ENCODE measurements around the gene WDR43.

WDR43 gene

GRCh38 chr2:28894470-28895188 lies at the start of gene WDR43:
Gene WDR43 (plus strand): TSS chr2:28894667. CDS start chr2:28894699, 32 bp downstream.
- peak; percentile 96 to 97 for DNase-seq (ENCODE audit: low read depth in 1 of 2, low spot score in 1 of 2)

GRCh38 chr2:28855193-28855592 lies 39.3 kb upstream of the WDR43 start:
- DNase-seq (ENCODE audit: low read depth in 1 of 2, low spot score in 1 of 2): no peak

GRCh38 chr2:28855977-28856376 lies 38.5 kb upstream of the WDR43 start:
- DNase-seq (ENCODE audit: low read depth in 1 of 2, low spot score in 1 of 2): no peak

GRCh38 chr2:28868611-28869010 lies 25.9 kb upstream of the WDR43 start:
- no peak for DNase-seq (ENCODE audit: low read depth in 1 of 2, low spot score in 1 of 2)

- peak in 1 of 2 donors; percentile 7 for DNase-seq (ENCODE audit: low read depth in 1 of 2, low spot score in 1 of 2)
Measured at GRCh38 chr2:28869494-28870145, 24.8 kb upstream of the WDR43 start.

GRCh38 chr2:28870146-28870891 lies 24.1 kb upstream of the WDR43 start, which contains the start of gene TRMT61B:
Gene TRMT61B (minus strand): TSS chr2:28870309. CDS start chr2:28870277, 32 bp downstream.
- DNase-seq (ENCODE audit: low read depth in 1 of 2, low spot score in 1 of 2): peak; percentile 89 to 97

GRCh38 chr2:28871620-28872019 lies 22.8 kb upstream of the WDR43 start:
- no peak for DNase-seq (ENCODE audit: low read depth in 1 of 2, low spot score in 1 of 2)

GRCh38 chr2:28880193-28880592 lies 14.3 kb upstream of the WDR43 start:
- DNase-seq (ENCODE audit: low read depth in 1 of 2, low spot score in 1 of 2): no peak

GRCh38 chr2:28893488-28893887 lies 979 bp upstream of the WDR43 start:
- no peak for DNase-seq (ENCODE audit: low read depth in 1 of 2, low spot score in 1 of 2)

- peak in 1 of 2 donors; percentile 29 for DNase-seq (ENCODE audit: low read depth in 1 of 2, low spot score in 1 of 2)
Measured at GRCh38 chr2:28895189-28895893, 874 bp downstream of the WDR43 start.

- no peak for DNase-seq (ENCODE audit: low read depth in 1 of 2, low spot score in 1 of 2)
Measured at GRCh38 chr2:28896906-28897305, 2.4 kb downstream of the WDR43 start.

GRCh38 chr2:28898048-28898447 lies 3.6 kb downstream of the WDR43 start:
- no peak for DNase-seq (ENCODE audit: low read depth in 1 of 2, low spot score in 1 of 2)

- DNase-seq (ENCODE audit: low read depth in 1 of 2, low spot score in 1 of 2): no peak
Measured at GRCh38 chr2:28901202-28901601, 6.7 kb downstream of the WDR43 start.

GRCh38 chr2:28901841-28902240 lies 7.4 kb downstream of the WDR43 start:
- DNase-seq (ENCODE audit: low read depth in 1 of 2, low spot score in 1 of 2): no peak

GRCh38 chr2:28902584-28902983 lies 8.1 kb downstream of the WDR43 start:
- no peak for DNase-seq (ENCODE audit: low read depth in 1 of 2, low spot score in 1 of 2)

GRCh38 chr2:28904295-28904694 lies 9.8 kb downstream of the WDR43 start:
- no peak for DNase-seq (ENCODE audit: low read depth in 1 of 2, low spot score in 1 of 2)

GRCh38 chr2:28904802-28905457 lies 10.5 kb downstream of the WDR43 start:
- DNase-seq (ENCODE audit: low read depth in 1 of 2, low spot score in 1 of 2): no peak

GRCh38 chr2:28905533-28905932 lies 11.1 kb downstream of the WDR43 start:
- DNase-seq (ENCODE audit: low read depth in 1 of 2, low spot score in 1 of 2): no peak

GRCh38 chr2:28906376-28906775 lies 11.9 kb downstream of the WDR43 start:
- DNase-seq (ENCODE audit: low read depth in 1 of 2, low spot score in 1 of 2): no peak

- no peak for DNase-seq (ENCODE audit: low read depth in 1 of 2, low spot score in 1 of 2)
Measured at GRCh38 chr2:28906821-28907220, 12.4 kb downstream of the WDR43 start.

GRCh38 chr2:28908172-28908571 lies 13.7 kb downstream of the WDR43 start:
- DNase-seq (ENCODE audit: low read depth in 1 of 2, low spot score in 1 of 2): no peak
